Adrenal gland (tissue), 12 donors: ENCODE data around the gene GOT1. TPM values are rescaled to one million over a fixed set of nuclear protein-coding genes. Genes with fewer than 3 reads are reported as not detected.

Source experiments
- DNase-seq, 7 donors: peaks; one replicate each; pipeline ENCODE4 v3.0.0-alpha.2; 2019 to 2020
- H3K27ac ChIP-seq, 5 donors: fragments of 200-600 bp; sonication (generic) in 4 of 5; 1 replicate in 3 of 5; 2 replicates in 2 of 5; pipeline versions ENCODE4 v1.5.1 to v1.8.0; 2016 to 2020; ENCODE audit warnings: mild to moderate bottlenecking in 1 of 5
- H3K27me3 ChIP-seq: fragments of 200-600 bp; 2 replicates; pipeline ENCODE4 v1.8.0; 2021
- H3K36me3 ChIP-seq, 2 donors: fragments of 200-600 bp; replicated peaks in 1 of 2; 1 replicate in 1 of 2; 2 replicates in 1 of 2; pipeline versions ENCODE4 v1.5.1 to v1.8.0; 2018 to 2022
- H3K4me1 ChIP-seq, 2 donors: fragments of 200-600 bp; replicated peaks in 1 of 2; 1 replicate in 1 of 2; 2 replicates in 1 of 2; pipeline versions ENCODE4 v1.5.1 to v1.8.0; 2018 to 2021
- H3K4me3 ChIP-seq, 4 donors: fragments of 200-600 bp; sonication (generic) in 3 of 4; one replicate each; pipeline ENCODE4 v1.5.1; 2016 to 2018
- H3K9me3 ChIP-seq, 3 donors: fragments of 200-600 bp; sonication (generic) in 1 of 3; replicated peaks in 1 of 3; 1 replicate in 2 of 3; 2 replicates in 1 of 3; pipeline versions ENCODE4 v1.5.1 to v1.8.0; 2016 to 2021
- POLR2A ChIP-seq, 2 donors: fragments of 450-650 bp; IDR thresholded peaks; one replicate each; pipeline ENCODE4 v1.6.1; 2017; ENCODE audit warnings: antibody characterized with exemption in 2 of 2, mild to moderate bottlenecking in 2 of 2, moderate library complexity in 1 of 2
- WGBS, 4 donors: extraction: QIAGEN DNeasy Blood & Tissue Kit in 2 of 4; methylation state at CpG; one replicate each; pipeline versions ENCODE4 v1.1.5 to v1.1.7; 2013 to 2017; 5-methylcytosine and 5-hydroxymethylcytosine counted together
- intact Hi-C, 2 donors: fragments of 100-400 bp; cut with DNase I; formaldehyde crosslinking; loops; one replicate each; pipeline versions ENCODE4 v1.14.1 to v1.15.0; 2022 to 2023
- polyA plus RNA-seq, 3 donors: library from polyadenylated mRNA; stranded (reverse); fragments of 200-250 nt in 2 of 3; fragments of 350-450 nt in 1 of 3; fragmentation: Illumina TruSeq in 1 of 3; extraction: RNeasy Lipid Tissue Mini Kit (QIAGEN cat#74804) in 1 of 3; gene quantifications; one replicate each; pipeline ENCODE4 v1.2.3, GENCODE V29; 2013 to 2014
- total RNA-seq, 9 donors: library from RNA; depleted of rRNA in 4 of 9; stranded (reverse); fragments of >200 nt in 4 of 9; fragments of 120-200 nt in 1 of 9; fragmentation: NEBNext Ultra II Directional in 1 of 9; extraction: Animal tissue kit (Norgen Biotek cat#: 25700) in 1 of 9; gene quantifications; one replicate each; pipeline versions ENCODE4 v1.1.0 to v1.2.4, GENCODE V29; 2013 to 2023
- TF ChIP-seq, protein P1 (sequence below), 6 experiments: fragments of 450-650 bp in 4 of 6; fragments of 200-600 bp in 2 of 6; sonication (generic) in 1 of 6; IDR thresholded peaks; 1 replicate in 5 of 6; 2 replicates in 1 of 6; pipeline versions ENCODE4 v1.5.1 to v1.8.0; 2016 to 2021; ENCODE audit warnings: antibody characterized with exemption in 6 of 6, mild to moderate bottlenecking in 2 of 6, moderate library complexity in 1 of 6
- donor health status: healthy with polysubstance abuse.
- donor health status: Bipolar disorder and iron deficiency.
- donor health status: DM: yes; HTN: yes; CAD: no.
- donor health status: DM: no; HTN: no; CAD: no.
- donor health status: DM: no; HTN: no; CAD: no.
- donor health status: DM: yes; HTN: yes; CAD: no.

GOT1 gene
- total and polyA plus RNA-seq, 12 donors: 10.7 to 139 (median 29.8) TPM

DNA sequence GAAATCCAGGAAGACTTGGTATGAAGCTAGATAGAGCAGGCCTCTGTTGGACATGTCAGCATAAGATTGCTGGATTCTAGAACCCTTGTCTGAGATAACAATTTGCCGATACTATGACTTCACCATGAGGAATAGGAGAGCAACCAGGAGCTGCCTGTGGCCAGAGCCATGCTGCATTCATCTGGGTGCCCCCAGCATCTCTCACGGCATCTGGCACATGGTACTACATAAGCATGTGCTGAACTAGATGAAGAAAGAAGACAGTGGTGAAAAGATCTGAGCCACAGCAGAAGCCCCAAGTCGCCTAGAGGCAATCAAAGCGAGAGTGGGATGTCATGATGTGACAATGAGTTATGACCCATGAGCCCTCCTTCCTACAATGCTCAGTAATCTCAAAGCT lies 19.5 kb downstream of the GOT1 start:
- DNase-seq: no peak
- TF ChIP-seq, protein P1, sequence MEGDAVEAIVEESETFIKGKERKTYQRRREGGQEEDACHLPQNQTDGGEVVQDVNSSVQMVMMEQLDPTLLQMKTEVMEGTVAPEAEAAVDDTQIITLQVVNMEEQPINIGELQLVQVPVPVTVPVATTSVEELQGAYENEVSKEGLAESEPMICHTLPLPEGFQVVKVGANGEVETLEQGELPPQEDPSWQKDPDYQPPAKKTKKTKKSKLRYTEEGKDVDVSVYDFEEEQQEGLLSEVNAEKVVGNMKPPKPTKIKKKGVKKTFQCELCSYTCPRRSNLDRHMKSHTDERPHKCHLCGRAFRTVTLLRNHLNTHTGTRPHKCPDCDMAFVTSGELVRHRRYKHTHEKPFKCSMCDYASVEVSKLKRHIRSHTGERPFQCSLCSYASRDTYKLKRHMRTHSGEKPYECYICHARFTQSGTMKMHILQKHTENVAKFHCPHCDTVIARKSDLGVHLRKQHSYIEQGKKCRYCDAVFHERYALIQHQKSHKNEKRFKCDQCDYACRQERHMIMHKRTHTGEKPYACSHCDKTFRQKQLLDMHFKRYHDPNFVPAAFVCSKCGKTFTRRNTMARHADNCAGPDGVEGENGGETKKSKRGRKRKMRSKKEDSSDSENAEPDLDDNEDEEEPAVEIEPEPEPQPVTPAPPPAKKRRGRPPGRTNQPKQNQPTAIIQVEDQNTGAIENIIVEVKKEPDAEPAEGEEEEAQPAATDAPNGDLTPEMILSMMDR (IDR thresholded peaks at IDR 0.05): no peak
- TF ChIP-seq POLR2A (IDR thresholded peaks at IDR 0.05): no peak
- Histone ChIP-seq H3K4me3 (no peak overlapping the region), H3K4me1 (no peaks in the 10 kb centered on the region), H3K9me3 (no peaks in the 10 kb centered on the region), H3K27ac (no peak overlapping the region), H3K36me3 (peaks cover 0 to 6% of the 10 kb centered on the region in 2 donors), H3K27me3 (no peaks in the 10 kb centered on the region)
- intact Hi-C loops: no loop called here
- whole genome bisulfite sequencing, 4 donors: 89 to 92% (median 91%) methylated on average over 4 of the region's 4 CpGs

DNA sequence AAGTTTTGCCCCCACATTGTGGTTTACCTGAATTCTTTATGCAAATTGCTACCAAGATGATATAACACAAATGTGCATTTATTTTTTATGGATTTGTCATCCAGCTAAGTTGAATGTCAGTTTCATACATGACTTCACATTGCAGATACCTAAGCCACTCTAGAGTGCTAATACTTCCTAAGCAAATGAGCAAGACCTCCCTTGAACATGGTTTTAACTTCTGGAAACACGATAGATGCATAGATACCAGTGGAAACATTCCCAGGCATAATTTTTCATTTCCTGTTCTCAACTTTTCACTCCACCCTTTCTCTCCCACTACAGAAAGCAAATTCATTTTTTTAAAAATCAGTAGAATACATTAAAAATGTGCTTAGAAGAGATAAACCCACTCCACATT lies 20.3 kb downstream of the GOT1 start:
- no peaks in the 10 kb centered on the region for H3K4me1 ChIP-seq
- no peak overlapping the region for H3K27ac ChIP-seq
- H3K9me3 ChIP-seq: no peaks in the 10 kb centered on the region
- TF ChIP-seq POLR2A (IDR thresholded peaks at IDR 0.05): no peak
- TF ChIP-seq, protein P1 (IDR thresholded peaks at IDR 0.05): no peak
- H3K36me3 ChIP-seq: peaks cover 0 to 10% of the 10 kb centered on the region in 2 donors
- no peak overlapping the region for H3K4me3 ChIP-seq
- WGBS, 4 donors: 51 to 69% (median 59%) methylated on average over 1 of the region's 1 CpG
- no peak for DNase-seq
- H3K27me3 ChIP-seq: no peaks in the 10 kb centered on the region
- intact Hi-C loops: no loop called here

DNA sequence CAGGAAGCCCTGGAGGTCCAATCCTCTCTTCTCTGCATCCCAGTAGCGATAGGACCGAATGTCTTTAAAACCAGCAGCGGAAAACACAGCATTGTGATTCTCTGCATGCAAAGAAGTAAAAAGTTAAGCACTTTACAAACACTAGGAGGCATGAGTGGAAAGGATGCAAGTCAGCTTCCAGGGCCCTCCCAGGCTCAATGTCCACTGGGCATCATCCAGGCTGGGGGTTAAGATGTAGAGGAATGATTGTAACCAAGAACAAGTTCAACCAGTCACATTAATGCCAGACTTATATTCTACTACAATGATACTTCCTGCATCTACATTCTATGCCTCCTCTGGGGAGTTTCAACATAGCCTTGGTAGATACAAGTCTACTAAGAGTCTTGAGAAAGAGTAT lies 24.3 kb downstream of the GOT1 start:
- TF ChIP-seq, protein P1 (IDR thresholded peaks at IDR 0.05): no peak
- TF ChIP-seq POLR2A (IDR thresholded peaks at IDR 0.05): no peak
- WGBS, 4 donors: 97 to 100% (median 98%) methylated on average over 3 of the region's 3 CpGs
- Histone ChIP-seq H3K27me3 (no peaks in the 10 kb centered on the region), H3K4me3 (no peak overlapping the region), H3K27ac (no peak overlapping the region), H3K9me3 (no peaks in the 10 kb centered on the region), H3K4me1 (no peaks in the 10 kb centered on the region), H3K36me3 (peaks cover 0 to 39% of the 10 kb centered on the region in 2 donors)
- no peak for DNase-seq
- intact Hi-C loops: no loop called here

DNA sequence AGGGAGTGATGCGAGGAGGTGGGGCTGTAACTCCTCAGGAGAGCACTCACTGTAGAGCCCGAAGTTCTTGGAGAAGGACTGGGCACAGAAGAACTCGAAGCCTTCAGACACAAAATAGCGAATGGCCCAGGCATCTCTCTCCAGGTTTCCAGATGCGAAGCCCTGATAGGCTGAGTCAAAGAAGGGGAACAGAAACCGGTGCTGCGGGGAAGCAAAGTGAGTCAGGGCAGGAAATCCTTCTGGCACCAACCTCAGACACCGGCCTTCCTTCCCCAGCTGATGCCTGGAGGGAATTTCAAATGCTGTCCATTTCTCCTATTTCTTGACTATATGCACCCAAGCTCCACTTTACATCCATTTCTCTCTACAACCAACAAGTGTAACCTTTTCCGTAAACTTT lies 26.8 kb downstream of the GOT1 start:
- DNase-seq: peak in 1 of 7 donors; percentile 9
- Histone ChIP-seq H3K4me3 (no peak overlapping the region), H3K27ac (no peak overlapping the region), H3K27me3 (no peaks in the 10 kb centered on the region), H3K36me3 (peaks cover 0 to 64% of the 10 kb centered on the region in 2 donors), H3K9me3 (no peaks in the 10 kb centered on the region), H3K4me1 (no peaks in the 10 kb centered on the region)
- 79 to 83% (median 81%) methylated on average over 9 of the region's 9 CpGs for WGBS, 4 donors
- no peak for TF ChIP-seq POLR2A (IDR thresholded peaks at IDR 0.05)
- TF ChIP-seq, protein P1 (IDR thresholded peaks at IDR 0.05): no peak
- intact Hi-C loops: no loop called here
